GM18517 (cell line): ENCODE measurements around the gene PREPL.

Experiments used
- ATAC-seq: cut with Tn5 transposase; IDR thresholded peaks from one replicate; pipeline ENCODE4 v1.9.1; 2021; ENCODE audit warnings: mild to moderate bottlenecking, moderate library complexity; ENCODE audit not compliant: unreplicated experiment

Gene PREPL

GRCh38 chr2:44297431-44297830, 63.9 kb downstream of the PREPL start:
- ATAC-seq = no peak

GRCh38 chr2:44296653-44297052, 64.6 kb downstream of the PREPL start:
- no peak for ATAC-seq

DNA sequence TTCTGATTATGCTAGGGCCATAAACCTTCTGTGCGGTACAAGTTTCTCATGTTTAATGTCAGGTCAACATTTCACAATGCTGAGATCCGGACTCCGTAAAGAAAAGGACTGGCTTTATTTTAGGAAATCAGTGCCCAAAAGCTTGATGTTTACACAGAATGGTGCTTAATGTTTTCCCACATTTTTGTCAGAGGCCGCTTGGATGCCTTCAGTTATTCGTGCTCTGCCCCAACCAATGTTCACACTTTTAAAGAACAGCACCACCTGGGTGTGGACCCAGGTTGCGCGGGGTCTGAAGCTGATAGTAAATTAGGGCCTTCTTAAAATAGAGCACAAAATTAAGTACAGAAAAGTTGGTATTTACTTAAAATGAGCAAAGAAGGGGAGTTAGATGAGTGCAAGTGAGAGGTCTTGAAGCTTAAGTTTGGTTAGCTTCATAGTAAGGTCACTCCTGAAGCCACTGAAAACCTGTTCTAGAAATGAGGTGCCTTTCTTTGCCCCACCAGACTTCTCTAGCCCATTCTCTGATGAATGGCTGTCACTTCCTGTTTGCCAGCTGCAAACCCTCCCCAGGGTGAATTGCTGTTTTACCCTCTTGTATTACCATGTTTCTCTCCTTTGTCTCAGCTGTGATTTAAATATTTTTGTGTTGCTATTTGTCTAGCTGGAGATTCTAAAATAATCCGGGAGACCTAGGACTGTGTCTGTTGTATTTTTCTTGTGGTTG, 65.5 kb downstream of the PREPL start:
- ATAC-seq = no peak

DNA sequence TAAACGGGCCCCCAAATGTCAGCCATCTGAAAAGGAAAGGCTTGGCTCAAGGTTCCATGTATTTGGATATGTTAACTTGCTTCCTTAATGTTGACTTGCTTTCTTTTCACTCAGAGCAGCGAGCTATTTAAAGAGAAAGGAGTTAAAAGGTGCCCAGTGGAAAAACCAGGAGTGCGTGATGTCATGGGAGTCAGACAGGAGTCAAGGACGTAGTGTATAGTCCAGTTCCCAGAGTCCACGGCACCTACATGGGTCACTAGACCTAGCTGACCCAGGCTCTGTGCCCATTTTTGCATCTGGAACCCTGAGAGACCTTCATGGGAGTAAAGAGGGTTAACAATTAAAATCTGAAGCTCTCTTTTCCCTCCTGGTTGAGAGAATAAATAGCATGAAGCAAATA, 66.2 kb downstream of the PREPL start:
- no peak for ATAC-seq

GRCh38 chr2:44291281-44292248, 69.7 kb downstream of the PREPL start:
- no peak for ATAC-seq

GRCh38 chr2:44290261-44290660, 71.0 kb downstream of the PREPL start:
- ATAC-seq = no peak

DNA sequence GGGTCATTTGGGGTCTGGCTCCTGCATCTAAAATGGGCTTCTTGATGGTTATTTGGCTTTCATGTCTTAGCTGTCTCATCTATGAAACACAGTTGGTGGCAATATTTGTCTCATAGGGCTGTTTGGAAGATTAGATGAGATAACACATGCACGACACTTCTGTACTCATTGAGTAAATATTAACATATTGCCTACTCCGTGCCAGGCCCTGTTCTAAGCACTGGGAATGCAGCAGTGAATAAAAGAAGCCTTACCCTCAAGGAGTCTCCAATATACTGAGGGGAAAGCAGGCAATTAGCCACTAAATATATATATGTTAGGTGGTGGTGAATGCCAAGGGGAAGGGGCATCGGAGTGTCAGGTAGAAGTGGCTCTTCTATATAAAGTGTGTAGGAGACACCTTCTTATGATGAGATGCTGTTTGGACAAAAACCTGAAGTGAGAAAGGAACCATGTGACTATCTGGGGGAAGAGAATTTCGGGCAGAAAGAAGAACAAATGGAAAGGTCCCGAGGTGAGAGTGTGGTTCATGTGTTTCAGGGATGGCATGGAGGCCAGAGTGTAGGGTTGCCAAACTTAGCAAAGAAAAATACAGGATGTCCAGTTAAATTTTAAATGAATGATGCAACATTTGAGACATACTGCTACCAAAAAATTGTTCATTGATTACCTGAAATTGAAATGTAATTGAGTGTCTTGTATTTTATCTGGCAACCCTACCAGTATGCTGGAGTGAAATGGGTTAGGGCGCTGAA, 74.2 kb downstream of the PREPL start:
- no peak for ATAC-seq

DNA sequence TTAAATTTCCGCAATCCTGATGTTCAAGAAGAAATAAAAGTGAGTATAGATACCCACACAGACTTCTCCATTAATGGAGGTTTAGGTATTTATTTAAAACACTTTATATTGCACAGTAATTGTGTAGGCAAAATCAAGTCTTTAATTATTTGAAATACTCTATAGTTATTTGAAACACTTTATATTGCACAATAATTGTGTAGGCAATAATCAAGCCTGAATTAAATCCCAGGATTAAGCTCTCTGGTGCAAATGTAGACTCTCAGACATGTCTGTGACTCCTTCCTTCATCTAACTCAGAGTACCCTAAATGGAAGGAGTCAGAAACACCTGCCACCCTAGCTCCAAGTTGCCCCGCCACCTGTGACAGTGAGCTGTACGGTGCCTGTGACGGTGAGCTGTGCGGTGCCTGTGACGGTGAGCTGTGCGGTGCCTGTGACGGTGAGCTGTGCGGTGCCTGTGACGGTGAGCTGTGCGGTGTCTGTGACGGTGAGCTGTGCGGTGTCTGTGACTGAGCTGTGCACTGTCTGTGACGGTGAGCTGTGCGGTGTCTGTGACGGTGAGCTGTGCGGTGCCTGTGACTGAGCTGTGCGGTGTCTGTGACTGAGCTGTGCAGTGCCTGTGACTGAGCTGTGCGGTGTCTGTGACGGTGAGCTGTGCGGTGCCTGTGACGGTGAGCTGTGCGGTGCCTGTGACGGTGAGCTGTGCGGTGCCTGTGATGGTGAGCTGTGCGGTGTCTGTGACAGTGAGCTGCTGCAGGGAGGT, 75.0 kb downstream of the PREPL start:
- no peak for ATAC-seq

GRCh38 chr2:44285174-44285573, 76.1 kb downstream of the PREPL start:
- no peak for ATAC-seq

DNA sequence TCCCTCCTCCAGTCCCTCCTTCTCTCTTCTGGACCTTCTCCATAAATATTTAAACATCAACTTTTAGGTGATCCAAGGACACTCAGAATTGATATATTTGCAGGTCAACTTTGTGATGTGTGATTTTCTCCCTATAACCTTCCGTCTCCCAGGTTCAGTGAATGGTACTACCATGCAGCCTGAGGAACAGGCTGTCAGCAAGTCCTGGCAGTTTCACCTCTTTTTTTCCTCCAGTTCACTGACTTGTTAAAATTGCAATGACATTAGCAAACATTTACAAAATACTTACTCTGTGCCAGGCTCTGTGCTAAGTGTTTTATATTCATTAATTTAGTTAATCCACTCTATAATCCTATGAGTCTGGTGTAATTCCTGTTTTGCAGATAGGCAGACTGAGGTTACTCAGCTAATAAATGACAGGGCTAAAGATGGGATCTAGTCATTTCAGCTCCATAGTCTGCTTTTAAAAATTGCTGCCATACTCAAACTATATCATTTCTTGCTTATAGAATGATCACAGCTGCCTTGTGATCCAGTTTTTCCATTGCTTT, 78.1 kb downstream of the PREPL start:
- ATAC-seq = no peak

- no peak for ATAC-seq
Measured at GRCh38 chr2:44280869-44281268, 80.4 kb downstream of the PREPL start.

DNA sequence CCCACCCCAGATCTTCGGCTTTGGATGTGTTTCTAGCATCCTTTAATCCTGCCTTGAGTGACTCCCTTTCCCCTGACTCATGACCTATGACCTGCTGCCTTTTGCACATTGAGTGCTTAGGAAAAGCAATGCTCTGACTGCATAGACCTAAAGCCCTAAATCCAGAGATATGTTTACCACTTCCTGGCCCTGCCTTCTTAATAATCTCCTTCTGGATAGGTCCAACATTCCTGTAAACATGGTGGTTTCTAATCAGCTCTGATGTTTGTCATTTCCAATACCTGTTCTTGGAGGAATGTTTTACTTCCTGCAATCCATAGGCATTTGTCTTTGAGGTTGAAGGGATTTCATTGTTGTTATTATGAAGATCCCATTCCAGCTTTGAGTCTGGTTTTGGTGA, 83.8 kb downstream of the PREPL start:
- ATAC-seq = no peak

GRCh38 chr2:44275927-44276303, 85.4 kb downstream of the PREPL start:
- no peak for ATAC-seq

- ATAC-seq = no peak
Measured at GRCh38 chr2:44273596-44273995, 87.7 kb downstream of the PREPL start.

DNA sequence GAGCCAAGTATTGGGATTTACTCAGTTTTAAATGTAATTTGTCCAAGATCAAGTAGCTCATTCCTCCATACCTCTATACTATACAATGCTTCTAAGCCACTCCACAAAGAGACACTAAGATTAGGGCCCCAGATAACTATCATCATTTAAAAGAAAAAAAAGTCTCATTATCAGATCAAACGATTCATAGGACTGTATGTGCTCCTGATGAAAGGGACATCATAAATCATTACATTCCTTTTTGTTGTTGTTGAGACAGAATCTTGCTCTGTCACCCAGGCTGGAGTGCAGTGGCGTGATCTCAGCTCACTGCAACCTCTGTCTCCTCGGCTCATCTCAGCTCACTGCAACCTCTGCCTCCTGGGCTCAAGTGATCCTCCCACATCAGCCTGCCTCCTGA, 88.2 kb downstream of the PREPL start:
- ATAC-seq = no peak

GRCh38 chr2:44271296-44271695, 90.0 kb downstream of the PREPL start:
- ATAC-seq = no peak

GRCh38 chr2:44269831-44270230, 91.5 kb downstream of the PREPL start:
- ATAC-seq = no peak

DNA sequence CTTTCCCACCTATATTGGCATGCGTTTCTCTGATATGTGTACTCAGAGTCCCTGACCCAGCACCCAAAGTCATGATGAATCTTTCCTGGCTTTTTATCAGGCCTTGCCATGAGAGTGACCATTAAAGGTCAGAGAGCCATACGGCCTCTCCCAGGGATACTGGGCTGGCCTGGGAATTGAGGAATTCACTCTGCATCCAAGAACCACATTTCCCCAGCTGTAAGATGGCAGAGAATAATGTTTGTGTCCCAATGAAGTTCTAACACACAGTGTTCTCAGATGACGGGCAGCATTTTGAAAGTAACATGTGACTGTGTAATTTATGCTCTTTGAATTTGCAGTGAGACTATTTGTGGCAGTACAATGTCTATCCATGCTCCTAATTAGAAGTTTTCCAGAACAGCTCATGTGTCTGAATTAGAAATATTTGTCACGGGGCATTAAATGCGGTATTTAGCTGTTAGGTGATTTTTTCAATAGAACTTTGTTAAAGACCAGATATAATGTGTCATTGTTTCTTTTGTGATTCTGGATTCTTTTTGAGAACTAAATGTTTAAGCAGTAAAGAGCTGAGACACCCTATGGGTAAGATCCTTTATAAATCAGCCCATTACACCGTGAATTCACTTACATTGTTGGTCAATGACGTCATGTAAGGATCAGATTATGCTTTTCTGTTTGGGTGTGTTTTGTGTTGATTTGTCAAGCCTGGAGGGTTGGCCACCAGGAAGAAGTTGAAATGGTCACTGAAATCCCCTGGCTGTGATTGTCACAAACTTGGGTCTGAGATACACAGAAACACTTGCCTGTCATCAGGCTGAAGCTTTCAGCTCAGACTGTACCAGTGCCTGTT, 93.3 kb downstream of the PREPL start:
- ATAC-seq = no peak
